K562 (cell line): Measurements from ENCODE around the gene CNTN2. TPM values are rescaled to one million over a fixed set of nuclear protein-coding genes. Genes with fewer than 3 reads are reported as not detected.
A peak's percentile ranks its signal among the peaks of the same experiment; 100 is the strongest.

Experiments used
- ATAC-seq: fragments of 200-7000 bp; cut with Tn5 transposase; 3 replicates; pipeline ENCODE4 v1.9.1; 2020; ENCODE audit warnings: moderate library complexity
- BruUV-seq: library from RNA; stranded (reverse); fragments of 400-500 nt; replicated peaks from 2 replicates; lab custom pipeline; 2021; lab: Mats Ljungman, UMichigan
- CTCF ChIA-PET: fragments of 300-600 bp; formaldehyde crosslinking; extraction: SDS; loops from one replicate; lab custom pipeline; 2021; ENCODE audit warnings: low intra/inter-chr PET ratio; lab: Yijun Ruan, JAX
- POLR2A ChIA-PET: fragments of 300-600, 350-650 bp; sonication (Branson Sonifier 250); formaldehyde crosslinking; extraction: SDS; loops from one replicate; lab custom pipeline; 2021; ENCODE audit warnings: antibody characterized with exemption, inconsistent platforms; lab: Yijun Ruan, JAX
- DNase-seq, 4 experiments: peaks; one replicate each; pipeline versions ENCODE4 v3.0.0 to v3.0.0-alpha.2; 2011 to 2018; ENCODE audit warnings: low spot score in 3 of 4, mixed read lengths in 3 of 4; ENCODE audit errors: extremely low read depth in 1 of 4
- FAIRE-seq: peaks from 2 replicates; lab custom pipeline; 2011; peaks lifted over from hg19 to GRCh38; lab: Jason Lieb, UNC
- H2AFZ ChIP-seq: 2 replicates; pipeline ENCODE4 v1.6.0; 2011; ENCODE audit warnings: low read depth, low read length, control low read depth, inconsistent platforms
- H3K27ac ChIP-seq: fragments of 200-600 bp; 3 replicates; pipeline ENCODE4 v1.8.0; 2011; ENCODE audit warnings: low read depth, mild to moderate bottlenecking, control low read depth, inconsistent platforms, low read length, moderate library complexity, mixed read lengths; ENCODE audit errors: extremely low read depth
- H3K27me3 ChIP-seq, 2 experiments: fragments of 300-600 bp in 1 of 2; 2 replicates in 1 of 2; 3 replicates in 1 of 2; pipeline versions ENCODE4 v1.6.0 to v1.8.0; 2011; ENCODE audit warnings: inconsistent platforms in 2 of 2, low read length in 2 of 2, mild to moderate bottlenecking in 1 of 2, mixed read lengths in 1 of 2, moderate library complexity in 1 of 2; ENCODE audit not compliant: control insufficient read depth in 2 of 2, insufficient read depth in 2 of 2
- H3K36me3 ChIP-seq: fragments of 300-600 bp; 3 replicates; pipeline ENCODE4 v1.8.0; 2011; ENCODE audit warnings: mild to moderate bottlenecking, low read length, inconsistent platforms; ENCODE audit not compliant: control insufficient read depth, insufficient read depth
- H3K4me1 ChIP-seq, 2 experiments: fragments of 200-600 bp in 1 of 2; replicated peaks in 1 of 2; 2 replicates in 1 of 2; 3 replicates in 1 of 2; pipeline versions ENCODE4 v1.5.1 to v1.8.0; 2011; ENCODE audit warnings: inconsistent platforms in 2 of 2, low read length in 2 of 2, mild to moderate bottlenecking in 1 of 2, mixed read lengths in 1 of 2, moderate library complexity in 1 of 2; ENCODE audit not compliant: control insufficient read depth in 2 of 2, insufficient read depth in 2 of 2
- H3K4me2 ChIP-seq: 2 replicates; pipeline ENCODE4 v1.6.1; 2011; ENCODE audit warnings: low read length, control low read depth, inconsistent platforms, mixed read lengths; ENCODE audit not compliant: insufficient read depth
- H3K4me3 ChIP-seq: fragments of 200-600 bp; sonication (generic), shearing (Covaris generic); 2 replicates; pipeline ENCODE4 v1.5.1; 2016; ENCODE audit warnings: control low read depth, inconsistent platforms
- H3K79me2 ChIP-seq: fragments of 200-600 bp; 3 replicates; pipeline ENCODE4 v1.8.0; 2011; ENCODE audit warnings: low read length, inconsistent platforms; ENCODE audit not compliant: control insufficient read depth, insufficient read depth
- H3K9ac ChIP-seq, 2 experiments: 2 replicates each; pipeline versions ENCODE4 v1.6.0 to v1.6.1; 2011; ENCODE audit warnings: low read depth in 2 of 2, low read length in 2 of 2, control low read depth in 1 of 2, inconsistent platforms in 1 of 2, mild to moderate bottlenecking in 1 of 2, mixed read lengths in 1 of 2; ENCODE audit not compliant: insufficient read depth in 1 of 2
- H3K9me1 ChIP-seq: one replicate; pipeline ENCODE4 v1.6.0; 2011; ENCODE audit warnings: inconsistent platforms, mild to moderate bottlenecking, low read length, moderate library complexity; ENCODE audit not compliant: control insufficient read depth, insufficient read depth
- H3K9me3 ChIP-seq: replicated peaks from 2 replicates; pipeline ENCODE4 v1.5.1; 2011; ENCODE audit warnings: low read depth, low read length, inconsistent platforms; ENCODE audit not compliant: control insufficient read depth, insufficient read depth
- H4K20me1 ChIP-seq: replicated peaks from 2 replicates; pipeline ENCODE4 v1.6.1; 2011; ENCODE audit warnings: low read length, inconsistent platforms, mixed read lengths; ENCODE audit not compliant: control insufficient read depth, insufficient read depth
- NFIC ChIP-seq: fragments of 450-650 bp; IDR thresholded peaks from 2 replicates; pipeline ENCODE4 v1.6.1; 2017; ENCODE audit warnings: mild to moderate bottlenecking, inconsistent platforms
- SIX5 ChIP-seq, 2 experiments: IDR thresholded peaks; 2 replicates each; pipeline ENCODE4 v1.6.1; 2011; ENCODE audit warnings: low read length in 2 of 2, borderline replicate concordance in 1 of 2, low read depth in 1 of 2, mild to moderate bottlenecking in 1 of 2, moderate library complexity in 1 of 2; ENCODE audit not compliant: insufficient read depth in 1 of 2
- SMAD3 ChIP-seq: fragments of 450-650 bp; formaldehyde crosslinking; conservative IDR thresholded peaks from 2 replicates; pipeline ENCODE4 v1.4.0; 2020; ENCODE audit warnings: mild to moderate bottlenecking
- WGBS: fragments of 100-300 bp; shearing (Covaris generic); methylation state at CpG from one replicate; pipeline ENCODE4 v1.1.6; 2016; ENCODE audit warnings: low coverage, mixed read lengths; ENCODE audit not compliant: insufficient coverage; ENCODE audit errors: missing lambda C conversion rate; 5-methylcytosine and 5-hydroxymethylcytosine counted together
- in situ Hi-C: fragments of 300-500 bp; cut with MboI; formaldehyde crosslinking; loops from 4 replicates; pipeline ENCODE4 v1.15.0; 2018; ENCODE audit warnings: inconsistent platforms, mixed read lengths
- intact Hi-C: fragments of 100-400 bp; cut with micrococcal nuclease; formaldehyde crosslinking; loops from 2 replicates; pipeline ENCODE4 v1.14.2; 2022
- polyA plus RNA-seq, 8 experiments: library from polyadenylated mRNA; depleted of rRNA in 4 of 8; stranded (reverse) in 5 of 8; unstranded in 3 of 8; fragments of >200 nt; fragmentation: Nextera tagmentation in 2 of 8; fragmentation: Illumina TruSeq in 1 of 8; extraction: Ambion mirVana in 2 of 8; extraction: Trizol in 1 of 8; gene quantifications; 2 replicates each; pipeline versions ENCODE4 v1.2.1 to v1.2.3, GENCODE V29; 2011 to 2014; ENCODE audit warnings: inconsistent platforms in 1 of 8, missing spikeins in 1 of 8
- total RNA-seq, 7 experiments: library from RNA; depleted of rRNA in 6 of 7; stranded (reverse); fragments of >200 nt in 6 of 7; fragmentation: Illumina TruSeq in 2 of 7; extraction: Trizol in 2 of 7; gene quantifications; 2 replicates each; pipeline versions ENCODE4 v1.2.1 to v1.2.3, GENCODE V29; 2011 to 2021; ENCODE audit warnings: low replicate concordance in 1 of 7
- TF ChIP-seq, protein P1 (sequence below): IDR thresholded peaks from 2 replicates; pipeline ENCODE4 v1.6.1; 2012; ENCODE audit warnings: low read depth, low read length, improper control_type of control experiment, borderline replicate concordance

Gene CNTN2
- total and polyA plus RNA-seq, 9 of the 15 experiments (the other 6 are each of a cell fraction or from before 2014, with no cell fraction given), result not detected

DNA sequence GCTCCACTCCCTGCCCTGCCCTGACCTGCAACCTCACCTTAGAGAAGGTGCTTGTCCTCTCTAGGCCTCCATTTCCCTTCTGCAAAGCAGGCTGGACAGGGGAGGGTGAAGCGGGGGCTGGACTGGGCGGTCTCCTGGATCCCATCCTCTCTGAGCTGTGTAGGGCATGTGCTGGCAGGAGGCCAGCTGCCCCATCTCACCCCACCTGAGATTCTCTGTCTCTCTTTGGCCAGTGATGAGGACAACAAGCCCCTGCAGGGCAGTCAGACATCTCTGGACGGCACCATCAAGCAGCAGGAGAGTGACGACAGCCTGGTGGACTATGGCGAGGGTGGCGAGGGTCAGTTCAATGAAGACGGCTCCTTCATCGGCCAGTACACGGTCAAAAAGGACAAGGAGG lies 26.9 kb upstream of the CNTN2 start:
- no peak for FAIRE-seq
- no peak overlapping the region for H3K9ac ChIP-seq
- no peaks in the 10 kb centered on the region for H3K36me3 ChIP-seq
- H3K4me3 ChIP-seq, result no peak overlapping the region
- no peaks in the 10 kb centered on the region for H3K4me1 ChIP-seq
- in situ Hi-C loops (no loop called here), intact Hi-C loops (no loop called here)
- WGBS, result under 1% methylated on average over 9 of the region's 9 CpGs
- no peak overlapping the region for H3K4me2 ChIP-seq
- no peak for ATAC-seq
- no TSS peak for BruUV-seq
- DNase-seq, result no peak
- no peaks in the 10 kb centered on the region for H3K9me3 ChIP-seq
- POLR2A ChIA-PET, result interaction anchor here (0.8 to 1.3 kb wide), 2 partner anchors 15 to 24 kb away, joined by 3 read pairs; no protein-coding TSS in a partner anchor
- CTCF ChIA-PET, result no interaction called here
- H3K9me1 ChIP-seq, result no peaks in the 10 kb centered on the region
- peaks cover 72 to 98% of the 10 kb centered on the region in 2 experiments for H3K27me3 ChIP-seq
- peak; percentile 62 for TF ChIP-seq NFIC
- no peak for TF ChIP-seq SMAD3 (CRISPR knock-in tag)
- H2AFZ ChIP-seq, result no peak overlapping the region
- H4K20me1 ChIP-seq, result peaks cover 26% of the 10 kb centered on the region
- H3K79me2 ChIP-seq, result no peaks in the 10 kb centered on the region
- H3K27ac ChIP-seq, result no peak overlapping the region

DNA sequence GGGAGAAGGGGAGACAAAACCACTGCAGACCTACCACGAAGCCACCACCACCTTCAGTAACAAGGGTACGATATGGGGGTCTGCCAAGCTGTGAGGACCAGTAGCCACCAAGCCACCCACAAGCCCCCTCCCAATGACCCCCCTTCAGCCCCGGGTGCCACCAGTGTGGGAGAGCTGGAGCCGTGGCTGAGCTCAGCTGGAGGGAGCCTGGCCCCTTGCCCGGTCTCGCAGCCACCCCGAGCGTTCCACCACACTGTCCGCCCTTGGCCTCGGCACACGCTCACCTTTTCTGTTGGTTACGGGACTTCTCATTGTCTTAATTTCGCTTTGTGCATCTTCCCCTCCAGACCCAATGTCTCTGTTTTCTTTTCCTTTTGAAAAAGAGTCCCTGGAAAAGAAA lies 26.4 kb upstream of the CNTN2 start:
- intact Hi-C loops, result no loop called here
- FAIRE-seq, result no peak

More for the DNA sequence above, 26.4 kb upstream of the CNTN2 start:
- ChIA-PET POLR2A (interaction anchor here (0.8 kb wide), 1 partner anchor 16 kb away, joined by 3 read pairs; no protein-coding TSS in a partner anchor), CTCF (no interaction called here)
- no peak overlapping the region for H3K4me3 ChIP-seq
- H3K4me1 ChIP-seq, result no peaks in the 10 kb centered on the region
- no peaks in the 10 kb centered on the region for H3K9me1 ChIP-seq
- no peaks in the 10 kb centered on the region for H3K79me2 ChIP-seq
- BruUV-seq, result no TSS peak
- no peak overlapping the region for H3K4me2 ChIP-seq
- WGBS, result 2% methylated on average over 13 of the region's 13 CpGs
- H3K27me3 ChIP-seq, result peaks cover 77 to 98% of the 10 kb centered on the region in 2 experiments
- no peak for ATAC-seq
- H3K9ac ChIP-seq, result no peak overlapping the region
- in situ Hi-C loops, result no loop called here
- H4K20me1 ChIP-seq, result peaks cover 26% of the 10 kb centered on the region
- H3K9me3 ChIP-seq, result no peaks in the 10 kb centered on the region
- H3K36me3 ChIP-seq, result no peaks in the 10 kb centered on the region
- TF ChIP-seq, protein P1, sequence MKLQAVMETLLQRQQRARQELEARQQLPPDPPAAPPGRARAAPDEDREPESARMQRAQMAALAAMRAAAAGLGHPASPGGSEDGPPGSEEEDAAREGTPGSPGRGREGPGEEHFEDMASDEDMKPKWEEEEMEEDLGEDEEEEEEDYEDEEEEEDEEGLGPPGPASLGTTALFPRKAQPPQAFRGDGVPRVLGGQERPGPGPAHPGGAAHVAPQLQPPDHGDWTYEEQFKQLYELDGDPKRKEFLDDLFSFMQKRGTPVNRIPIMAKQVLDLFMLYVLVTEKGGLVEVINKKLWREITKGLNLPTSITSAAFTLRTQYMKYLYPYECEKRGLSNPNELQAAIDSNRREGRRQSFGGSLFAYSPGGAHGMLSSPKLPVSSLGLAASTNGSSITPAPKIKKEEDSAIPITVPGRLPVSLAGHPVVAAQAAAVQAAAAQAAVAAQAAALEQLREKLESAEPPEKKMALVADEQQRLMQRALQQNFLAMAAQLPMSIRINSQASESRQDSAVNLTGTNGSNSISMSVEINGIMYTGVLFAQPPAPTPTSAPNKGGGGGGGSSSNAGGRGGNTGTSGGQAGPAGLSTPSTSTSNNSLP, result no peak
- TF ChIP-seq SIX5 (IDR thresholded peaks at IDR 0.05; ENCODE audit: borderline replicate concordance in 1 of 2, insufficient read depth in 1 of 2, low read depth in 1 of 2, low read length in 2 of 2), result no peak
- no peak for DNase-seq
- H2AFZ ChIP-seq, result no peak overlapping the region
- H3K27ac ChIP-seq, result no peak overlapping the region
